PC-3 (cell line): ENCODE data around the gene MACROD2. TPM values are rescaled to one million over a fixed set of nuclear protein-coding genes. Genes with fewer than 3 reads are reported as not detected.
A peak's percentile ranks its signal among the peaks of the same experiment; 100 is the strongest.

Source experiments
- ATAC-seq: fragments of 200-7000 bp; cut with Tn5 transposase; 2 replicates; pipeline ENCODE4 v1.9.1; 2020; ENCODE audit warnings: mild to moderate bottlenecking, moderate library complexity
- BruUV-seq: library from RNA; stranded (reverse); fragments of 400-500 nt; replicated peaks from 2 replicates; lab custom pipeline; 2021; lab: Mats Ljungman, UMichigan
- CTCF ChIA-PET: fragments of 300-600 bp; sonication (Branson Sonifier 250); formaldehyde crosslinking; loops from one replicate; lab custom pipeline; 2022; ENCODE audit warnings: antibody characterized with exemption; lab: Charles Lee
- POLR2A ChIA-PET: fragments of 300-600 bp; sonication (Branson Sonifier 250); formaldehyde crosslinking; loops from one replicate; lab custom pipeline; 2022; ENCODE audit warnings: antibody characterized with exemption; ENCODE audit not compliant: unreplicated experiment; lab: Charles Lee
- DNase-seq: peaks from one replicate; pipeline ENCODE4 v3.0.0-alpha.2; 2015
- H2AFZ ChIP-seq: fragments of 300-600 bp; sonication (generic); 2 replicates; pipeline ENCODE4 v1.6.0; 2016; ENCODE audit warnings: antibody characterized with exemption, low read length
- H3F3A ChIP-seq: fragments of 300-600 bp; sonication (generic); one replicate; pipeline ENCODE4 v1.6.0; 2017; ENCODE audit warnings: antibody characterized with exemption, low read length, control low read depth, mild to moderate bottlenecking; ENCODE audit not compliant: unreplicated experiment
- H3K27ac ChIP-seq: fragments of 300-600 bp; sonication (generic); 2 replicates; pipeline ENCODE4 v1.5.1; 2016; ENCODE audit warnings: mild to moderate bottlenecking, low read length
- H3K27me3 ChIP-seq: fragments of 300-600 bp; sonication (generic); 2 replicates; pipeline ENCODE4 v1.6.1; 2016; ENCODE audit warnings: low read length, mixed read lengths
- H3K36me3 ChIP-seq: fragments of 300-600 bp; sonication (generic); 2 replicates; pipeline ENCODE4 v1.6.1; 2016; ENCODE audit warnings: low read depth, mixed run types, low read length, mixed read lengths
- H3K4me1 ChIP-seq: fragments of 300-600 bp; sonication (generic); 2 replicates; pipeline ENCODE4 v1.5.1; 2016; ENCODE audit warnings: low read length; ENCODE audit not compliant: insufficient read depth
- H3K4me2 ChIP-seq: fragments of 300-600 bp; sonication (generic); 2 replicates; pipeline ENCODE4 v1.6.0; 2016; ENCODE audit warnings: low read length
- H3K4me3 ChIP-seq: fragments of 300-600 bp; sonication (generic); 2 replicates; pipeline ENCODE4 v1.5.1; 2016; ENCODE audit warnings: mild to moderate bottlenecking, low read length, mixed read lengths
- H3K79me2 ChIP-seq: fragments of 300-600 bp; sonication (generic); 2 replicates; pipeline ENCODE4 v1.6.1; 2017; ENCODE audit warnings: low read length, mixed read lengths
- H3K9ac ChIP-seq: fragments of 300-600 bp; sonication (generic); 2 replicates; pipeline ENCODE4 v1.6.0; 2016; ENCODE audit warnings: mild to moderate bottlenecking, low read length
- H3K9me2 ChIP-seq: fragments of 300-600 bp; sonication (generic); replicated peaks from 2 replicates; pipeline ENCODE4 v1.6.1; 2016; ENCODE audit warnings: mixed run types, low read length, mixed read lengths
- H3K9me3 ChIP-seq: fragments of 300-600 bp; sonication (generic); 2 replicates; pipeline ENCODE4 v1.6.1; 2016; ENCODE audit warnings: low read length, mixed read lengths
- H4K20me1 ChIP-seq: fragments of 300-600 bp; sonication (generic); 2 replicates; pipeline ENCODE4 v1.6.1; 2016; ENCODE audit warnings: low read length, mixed read lengths
- CTCF ChIP-seq: fragments of 300-600 bp; sonication (generic); conservative IDR thresholded peaks from 2 replicates; pipeline ENCODE4 v1.5.1; 2017; ENCODE audit warnings: antibody characterized with exemption, low read depth, mild to moderate bottlenecking, low read length
- EZH2 ChIP-seq: fragments of 300-600 bp; sonication (generic); IDR thresholded peaks from one replicate; pipeline ENCODE4 v1.6.1; 2017; ENCODE audit warnings: antibody characterized with exemption, mild to moderate bottlenecking, low read length; ENCODE audit not compliant: unreplicated experiment
- EZH2phosphoT487 ChIP-seq: fragments of 300-600 bp; sonication (generic); IDR thresholded peaks from 2 replicates; pipeline ENCODE4 v1.6.1; 2018; ENCODE audit warnings: mild to moderate bottlenecking, antibody characterized with exemption, low read length, borderline replicate concordance
- intact Hi-C: fragments of 100-400 bp; cut with micrococcal nuclease; formaldehyde crosslinking; loops from 2 replicates; pipeline ENCODE4 v1.9.0; 2023
- total RNA-seq: library from RNA; depleted of rRNA; stranded (reverse); fragments of >200 nt; gene quantifications from 2 replicates; pipeline ENCODE4 v1.2.3, GENCODE V29; 2014

The MACROD2 gene
- total RNA-seq, 1 experiment from 2014 or later, result 3.1 TPM

- no TSS peak for BruUV-seq
These were observed 955.3 kb downstream of the MACROD2 start for GRCh38 chr20:14950633-14951032.

GRCh38 chr20:14951105-14951504 is 955.8 kb downstream of the MACROD2 start:
- Histone ChIP-seq H3F3A (no peaks in the 10 kb centered on the region), H3K27me3 (no peaks in the 10 kb centered on the region), H3K36me3 (no peaks in the 10 kb centered on the region), H3K9ac (no peak overlapping the region), H3K4me2 (no peak overlapping the region), H3K79me2 (no peaks in the 10 kb centered on the region), H3K4me3 (no peak overlapping the region), H4K20me1 (no peaks in the 10 kb centered on the region), H2AFZ (no peak overlapping the region), H3K27ac (no peak overlapping the region), H3K9me2 (no peaks in the 10 kb centered on the region), H3K4me1 (peaks cover 11% of the 10 kb centered on the region), H3K9me3 (no peaks in the 10 kb centered on the region)
- no TSS peak for BruUV-seq
- DNase-seq, result peak; percentile 35
- ChIA-PET POLR2A (interaction anchor here (0.6 kb wide), 1 partner anchor 356 kb away, joined by 3 read pairs; no protein-coding TSS in a partner anchor), CTCF (no interaction called here)
- intact Hi-C loops, result no loop called here
- ATAC-seq, result no peak
- TF ChIP-seq EZH2, result no peak
- TF ChIP-seq CTCF, result no peak
- no peak for TF ChIP-seq EZH2phosphoT487

More at GRCh38 chr20:14950633-14951032, 955.3 kb downstream of the MACROD2 start:
- H4K20me1 ChIP-seq, result no peaks in the 10 kb centered on the region
- no peaks in the 10 kb centered on the region for H3K79me2 ChIP-seq
- POLR2A ChIA-PET, result no interaction called here
- no peak overlapping the region for H3K9ac ChIP-seq
- TF ChIP-seq CTCF (no peak), EZH2phosphoT487 (no peak), EZH2 (no peak)
- CTCF ChIA-PET, result no interaction called here
- no peaks in the 10 kb centered on the region for H3K27me3 ChIP-seq
- ATAC-seq, result no peak
- no peaks in the 10 kb centered on the region for H3K36me3 ChIP-seq
- no peak overlapping the region for H2AFZ ChIP-seq
- no peak for DNase-seq
- H3K4me2 ChIP-seq, result no peak overlapping the region
- intact Hi-C loops, result no loop called here
- no peak overlapping the region for H3K27ac ChIP-seq
- H3K9me3 ChIP-seq, result no peaks in the 10 kb centered on the region
- no peaks in the 10 kb centered on the region for H3K9me2 ChIP-seq
- peaks cover 11% of the 10 kb centered on the region for H3K4me1 ChIP-seq
- H3F3A ChIP-seq, result no peaks in the 10 kb centered on the region
- H3K4me3 ChIP-seq, result no peak overlapping the region

GRCh38 chr20:14951707-14952418 is 956.5 kb downstream of the MACROD2 start:
- DNase-seq, result peak; percentile 58
- no peaks in the 10 kb centered on the region for H3K36me3 ChIP-seq
- H3K27me3 ChIP-seq, result no peaks in the 10 kb centered on the region
- ChIA-PET CTCF (no interaction called here), POLR2A (interaction anchor here (0.6 kb wide), 2 partner anchors 20 to 355 kb away, joined by 3 read pairs; no protein-coding TSS in a partner anchor)
- H3K4me2 ChIP-seq, result peak overlapping the region; percentile 25
- H3F3A ChIP-seq, result no peaks in the 10 kb centered on the region
- intact Hi-C loops, result no loop called here
- no peaks in the 10 kb centered on the region for H3K79me2 ChIP-seq
- no peaks in the 10 kb centered on the region for H4K20me1 ChIP-seq
- peak; percentile 81 for ATAC-seq
- H3K4me3 ChIP-seq, result no peak overlapping the region
- TF ChIP-seq CTCF, result no peak
- no peak for TF ChIP-seq EZH2phosphoT487
- TF ChIP-seq EZH2, result no peak
- no peak overlapping the region for H3K27ac ChIP-seq
- H2AFZ ChIP-seq, result peak overlapping the region; percentile 36
- H3K4me1 ChIP-seq, result peaks cover 11% of the 10 kb centered on the region
- H3K9me3 ChIP-seq, result no peaks in the 10 kb centered on the region
- H3K9me2 ChIP-seq, result no peaks in the 10 kb centered on the region
- no TSS peak for BruUV-seq
- no peak overlapping the region for H3K9ac ChIP-seq
